SU-DHL-6 (cell line): ENCODE measurements around the gene SLC35G6.
"Not testable (repeated sequence)": the region's sequence is repeated elsewhere in the genome, so short reads cannot be mapped to it uniquely, and the experiment has no call there.

ENCODE experiments used
- CTCF ChIP-seq: fragments of 200-600 bp; sonication (generic); IDR thresholded peaks from one replicate; pipeline ENCODE4 v1.5.1; 2017; ENCODE audit warnings: antibody characterized with exemption, mild to moderate bottlenecking, low read length, moderate library complexity; ENCODE audit not compliant: insufficient read depth, poor library complexity, severe bottlenecking
- EZH2phosphoT487 ChIP-seq: fragments of 200-600 bp; sonication (generic), shearing (Covaris generic); conservative IDR thresholded peaks from 2 replicates; pipeline ENCODE4 v1.6.1; 2018; ENCODE audit warnings: mild to moderate bottlenecking, antibody characterized with exemption, low read length, moderate library complexity, mixed read lengths

- not testable (repeated sequence) for TF ChIP-seq CTCF, EZH2phosphoT487
Measured at GRCh38 chr17:7470457-7470973, 10.7 kb upstream of the SLC35G6 start.
